GM21717 (cell line): ENCODE data around the gene COG5.

Experiments
- ATAC-seq: cut with Tn5 transposase; IDR thresholded peaks from one replicate; pipeline ENCODE4 v1.9.1; 2021; ENCODE audit warnings: mild to moderate bottlenecking, moderate library complexity; ENCODE audit not compliant: unreplicated experiment

COG5 gene

GRCh38 chr7:107506674-107507339 lies 56.9 kb downstream of the COG5 start:
- ATAC-seq, result no peak

- ATAC-seq, result no peak
Measured at GRCh38 chr7:107505997-107506673, 57.6 kb downstream of the COG5 start.

GRCh38 chr7:107505362-107505761 lies 58.4 kb downstream of the COG5 start:
- no peak for ATAC-seq

GRCh38 chr7:107503687-107504086 lies 60.0 kb downstream of the COG5 start:
- ATAC-seq, result no peak

GRCh38 chr7:107502797-107503196 lies 60.9 kb downstream of the COG5 start:
- ATAC-seq, result no peak

- ATAC-seq, result no peak
Measured at GRCh38 chr7:107502154-107502553, 61.6 kb downstream of the COG5 start.

- ATAC-seq, result no peak
Measured at GRCh38 chr7:107501593-107501992, 62.1 kb downstream of the COG5 start.

- ATAC-seq, result no peak
Measured at GRCh38 chr7:107499731-107500130, 64.0 kb downstream of the COG5 start.

- ATAC-seq, result no peak
Measured at GRCh38 chr7:107495516-107495915, 68.2 kb downstream of the COG5 start.

- ATAC-seq, result no peak
Measured at GRCh38 chr7:107494884-107495283, 68.8 kb downstream of the COG5 start.

GRCh38 chr7:107494315-107494751 lies 69.4 kb downstream of the COG5 start:
- ATAC-seq, result no peak

- ATAC-seq, result no peak
Measured at GRCh38 chr7:107492875-107493274, 70.8 kb downstream of the COG5 start.

- no peak for ATAC-seq
Measured at GRCh38 chr7:107486041-107486440, 77.7 kb downstream of the COG5 start.

- no peak for ATAC-seq
Measured at GRCh38 chr7:107482571-107482970, 81.1 kb downstream of the COG5 start.

GRCh38 chr7:107480932-107481331 lies 82.8 kb downstream of the COG5 start:
- ATAC-seq, result no peak

GRCh38 chr7:107479303-107479702 lies 84.4 kb downstream of the COG5 start:
- no peak for ATAC-seq

GRCh38 chr7:107474104-107474521 lies 89.6 kb downstream of the COG5 start:
- ATAC-seq, result no peak

- no peak for ATAC-seq
Measured at GRCh38 chr7:107472116-107472515, 91.6 kb downstream of the COG5 start.

GRCh38 chr7:107471292-107472070 lies 92.2 kb downstream of the COG5 start:
- ATAC-seq, result no peak

- no peak for ATAC-seq
Measured at GRCh38 chr7:107469929-107470328, 93.8 kb downstream of the COG5 start, which contains the start of gene GPR22. GPR22 (plus strand) TSS chr7:107470057; CDS start chr7:107474061, 4,004 bp downstream.

GRCh38 chr7:107468824-107469223 lies 94.9 kb downstream of the COG5 start:
- no peak for ATAC-seq

- no peak for ATAC-seq
Measured at GRCh38 chr7:107467972-107468371, 95.7 kb downstream of the COG5 start.
